Left colon (tissue), 2 donors: Measurements from ENCODE around the gene HABP4. TPM values are rescaled to one million over a fixed set of nuclear protein-coding genes. Genes with fewer than 3 reads are reported as not detected.

Experiments
- total RNA-seq, 2 donors: library from RNA; stranded (reverse); fragmentation: NEBNext Ultra II Directional; extraction: Animal tissue kit (Norgen Biotek cat#: 25700); gene quantifications; one replicate each; pipeline ENCODE4 v1.2.1, GENCODE V29; 2021
- donor health status: DM: no; HTN: no; CAD: no.
- donor health status: DM: yes; HTN: yes; CAD: no.

HABP4 gene
- total RNA-seq, 2 donors from 2014 or later = 2.0 to 4.3 TPM

Other genes starting within 250 kb of the HABP4 start
- gene HSD17B3, start 148.0 kb upstream of the HABP4 start, total RNA-seq = 1 to 10 TPM in 1 of 2 donors, under 1 TPM in 1; 0.87 to 1.7 TPM
- gene SLC35D2, start 66.5 kb upstream of the HABP4 start, total RNA-seq = 10 to 100 TPM; 90.5 to 94.6 TPM
- 1 to 10 TPM; 1.6 to 3.4 TPM for gene ZNF367, start 31.8 kb upstream of the HABP4 start, total RNA-seq
- gene CDC14B, start 169.7 kb downstream of the HABP4 start, total RNA-seq = 10 to 100 TPM; 16.5 to 20.8 TPM
- gene PRXL2C, start 205.1 kb downstream of the HABP4 start, total RNA-seq = 1 to 10 TPM; 2.4 to 6.0 TPM